Fibroblast of lung (primary cell): ENCODE measurements around the gene BCL11A. TPM values are rescaled to one million over a fixed set of nuclear protein-coding genes. Genes with fewer than 3 reads are reported as not detected.

ENCODE experiments used
- DNase-seq, 2 donors: peaks; one replicate each; pipeline versions ENCODE4 v3.0.0 to v3.0.0-alpha.2; 2010; ENCODE audit warnings: low read depth in 2 of 2
- H2AFZ ChIP-seq: 2 replicates; pipeline ENCODE4 v1.5.1; 2012; ENCODE audit warnings: low read length, control low read depth, inconsistent platforms
- H3K27ac ChIP-seq: 2 replicates; pipeline ENCODE4 v1.5.1; 2011; ENCODE audit warnings: low read length, control low read depth; ENCODE audit not compliant: insufficient read depth
- H3K27me3 ChIP-seq: 2 replicates; pipeline ENCODE4 v1.5.1; 2011; ENCODE audit warnings: mild to moderate bottlenecking, low read length; ENCODE audit not compliant: control insufficient read depth, insufficient read depth
- H3K36me3 ChIP-seq: 2 replicates; pipeline ENCODE4 v1.5.1; 2011; ENCODE audit warnings: low read length; ENCODE audit not compliant: control insufficient read depth, insufficient read depth
- H3K4me1 ChIP-seq: 2 replicates; pipeline ENCODE4 v1.5.1; 2011; ENCODE audit warnings: low read length; ENCODE audit not compliant: control insufficient read depth, insufficient read depth; ENCODE audit errors: extremely low read depth
- H3K4me2 ChIP-seq: 2 replicates; pipeline ENCODE4 v1.5.1; 2011; ENCODE audit warnings: low read length, control low read depth; ENCODE audit not compliant: insufficient read depth; ENCODE audit errors: extremely low read depth
- H3K4me3 ChIP-seq, 4 experiments: fragments of 200-600 bp in 1 of 4; sonication (generic) in 1 of 4; replicated peaks in 1 of 4; 2 replicates each; pipeline ENCODE4 v1.5.1; 2011 to 2016; ENCODE audit warnings: low read length in 4 of 4, low read depth in 3 of 4, mild to moderate bottlenecking in 3 of 4, control low read depth in 2 of 4, inconsistent platforms in 1 of 4, mixed read lengths in 1 of 4; ENCODE audit not compliant: insufficient read depth in 1 of 4; ENCODE audit errors: control extremely low read depth in 1 of 4
- H3K79me2 ChIP-seq: 2 replicates; pipeline ENCODE4 v1.5.1; 2012; ENCODE audit warnings: mild to moderate bottlenecking, low read length, inconsistent platforms; ENCODE audit not compliant: control insufficient read depth, insufficient read depth
- H3K9ac ChIP-seq: 2 replicates; pipeline ENCODE4 v1.5.1; 2011; ENCODE audit warnings: mild to moderate bottlenecking, low read length, control low read depth; ENCODE audit not compliant: insufficient read depth
- H3K9me3 ChIP-seq: 2 replicates; pipeline ENCODE4 v1.5.1; 2012; ENCODE audit warnings: low read depth, low read length; ENCODE audit not compliant: control insufficient read depth, insufficient read depth
- H4K20me1 ChIP-seq: 2 replicates; pipeline ENCODE4 v1.5.1; 2011; ENCODE audit warnings: low read length; ENCODE audit not compliant: control insufficient read depth, insufficient read depth; ENCODE audit errors: extremely low read depth
- CTCF ChIP-seq, 2 donors: IDR thresholded peaks in 1 of 2; conservative IDR thresholded peaks in 1 of 2; 1 replicate in 1 of 2; 2 replicates in 1 of 2; pipeline ENCODE4 v1.5.1; 2011 to 2012; ENCODE audit warnings: low read length in 2 of 2, control low read depth in 1 of 2, inconsistent platforms in 1 of 2, low read depth in 1 of 2, mild to moderate bottlenecking in 1 of 2
- EZH2 ChIP-seq: IDR thresholded peaks from 2 replicates; pipeline ENCODE4 v1.5.1; 2012; ENCODE audit warnings: low read length, control low read depth, mild to moderate bottlenecking; ENCODE audit errors: missing control alignments
- polyA plus RNA-seq, 2 donors: library from polyadenylated mRNA; depleted of rRNA in 1 of 2; stranded (reverse) in 1 of 2; unstranded in 1 of 2; fragments of >200 nt; gene quantifications; 2 replicates each; pipeline ENCODE4 v1.2.1, GENCODE V29; 2011 to 2012; ENCODE audit warnings: missing spikeins in 1 of 2
- total RNA-seq: library from RNA; depleted of rRNA; stranded (reverse); fragments of >200 nt; gene quantifications from 2 replicates; pipeline ENCODE4 v1.2.1, GENCODE V29; 2014

BCL11A gene
- total and polyA plus RNA-seq, 2 donors (not counting 1 experiment from before 2014, with no cell fraction given): 0.09 to 0.17 TPM

- Histone ChIP-seq H3K4me2 (no peak overlapping the region), H3K27ac (no peak overlapping the region), H2AFZ (no peak overlapping the region), H3K79me2 (no peaks in the 10 kb centered on the region), H3K9ac (no peak overlapping the region), H3K36me3 (no peaks in the 10 kb centered on the region), H3K9me3 (no peaks in the 10 kb centered on the region), H3K27me3 (no peaks in the 10 kb centered on the region), H3K4me3 (no peak overlapping the region), H4K20me1 (no peaks in the 10 kb centered on the region), H3K4me1 (no peaks in the 10 kb centered on the region)
- no peak for TF ChIP-seq EZH2
- no peak for TF ChIP-seq CTCF (conservative IDR thresholded peaks at IDR 0.05 in 1 of 2, IDR thresholded peaks at IDR 0.05 in 1 of 2; ENCODE audit: low read depth in 1 of 2, low read length in 2 of 2)
- DNase-seq: no peak
These were observed 115.3 kb downstream of the BCL11A start for GRCh38 chr2:60438131-60438530.

- H3K4me3 ChIP-seq: no peak overlapping the region
- H2AFZ ChIP-seq: no peak overlapping the region
- H3K4me2 ChIP-seq: no peak overlapping the region
- no peak for DNase-seq
- H3K4me1 ChIP-seq: no peaks in the 10 kb centered on the region
- TF ChIP-seq CTCF (conservative IDR thresholded peaks at IDR 0.05 in 1 of 2, IDR thresholded peaks at IDR 0.05 in 1 of 2; ENCODE audit: low read depth in 1 of 2, low read length in 2 of 2): no peak
- TF ChIP-seq EZH2: no peak
- no peaks in the 10 kb centered on the region for H3K36me3 ChIP-seq
- no peaks in the 10 kb centered on the region for H3K79me2 ChIP-seq
- H3K27ac ChIP-seq: no peak overlapping the region
- H3K9me3 ChIP-seq: no peaks in the 10 kb centered on the region
- no peaks in the 10 kb centered on the region for H4K20me1 ChIP-seq
- no peaks in the 10 kb centered on the region for H3K27me3 ChIP-seq
- no peak overlapping the region for H3K9ac ChIP-seq
These were observed 116.3 kb downstream of the BCL11A start for GRCh38 chr2:60437080-60437696.

GRCh38 chr2:60433018-60433596 is 120.3 kb downstream of the BCL11A start:
- no peak for DNase-seq
- no peaks in the 10 kb centered on the region for H3K4me1 ChIP-seq
- H3K27ac ChIP-seq: no peak overlapping the region
- no peak overlapping the region for H2AFZ ChIP-seq
- H3K36me3 ChIP-seq: no peaks in the 10 kb centered on the region
- TF ChIP-seq CTCF (conservative IDR thresholded peaks at IDR 0.05 in 1 of 2, IDR thresholded peaks at IDR 0.05 in 1 of 2; ENCODE audit: low read depth in 1 of 2, low read length in 2 of 2) (no peak), EZH2 (no peak)
- no peak overlapping the region for H3K9ac ChIP-seq
- H3K4me2 ChIP-seq: no peak overlapping the region
- H3K9me3 ChIP-seq: no peaks in the 10 kb centered on the region
- no peaks in the 10 kb centered on the region for H3K79me2 ChIP-seq
- H3K4me3 ChIP-seq: no peak overlapping the region
- H3K27me3 ChIP-seq: no peaks in the 10 kb centered on the region
- no peaks in the 10 kb centered on the region for H4K20me1 ChIP-seq
